SKM-1 treated with dmso at 0.1 percent for 144 hours (cell line): ENCODE results near the gene SRGAP1.
"Not testable (repeated sequence)": the region's sequence is repeated elsewhere in the genome, so short reads cannot be mapped to it uniquely, and the experiment has no call there.

Source experiments
- DNase-seq: peaks from one replicate; lab custom pipeline; 2025; ENCODE audit not compliant: unreplicated experiment; lab: John Stamatoyannopoulos, UW

Gene SRGAP1

GRCh38 chr12:64103825-64104740, 259.6 kb downstream of the SRGAP1 start:
- DNase-seq = no peak

- DNase-seq = no peak
Measured at GRCh38 chr12:64105026-64105425, 260.5 kb downstream of the SRGAP1 start.

GRCh38 chr12:64107776-64108175, 263.3 kb downstream of the SRGAP1 start:
- no peak for DNase-seq

- no peak for DNase-seq
Measured at GRCh38 chr12:64109706-64110105, 265.2 kb downstream of the SRGAP1 start.

- DNase-seq = no peak
Measured at GRCh38 chr12:64110864-64111263, 266.4 kb downstream of the SRGAP1 start.

- DNase-seq = no peak
Measured at GRCh38 chr12:64116969-64117368, 272.5 kb downstream of the SRGAP1 start.

- DNase-seq = no peak
Measured at GRCh38 chr12:64120568-64120967, 276.1 kb downstream of the SRGAP1 start.

GRCh38 chr12:64121086-64121485, 276.6 kb downstream of the SRGAP1 start:
- not testable (repeated sequence) for DNase-seq

GRCh38 chr12:64122154-64122553, 277.7 kb downstream of the SRGAP1 start:
- DNase-seq = no peak

GRCh38 chr12:64122995-64123394, 278.5 kb downstream of the SRGAP1 start:
- no peak for DNase-seq

- no peak for DNase-seq
Measured at GRCh38 chr12:64123448-64123847, 278.9 kb downstream of the SRGAP1 start.

GRCh38 chr12:64124511-64125197, 280.2 kb downstream of the SRGAP1 start:
- DNase-seq = no peak

GRCh38 chr12:64125913-64126312, 281.4 kb downstream of the SRGAP1 start:
- DNase-seq = no peak

GRCh38 chr12:64127811-64128210, 283.3 kb downstream of the SRGAP1 start:
- no peak for DNase-seq

- DNase-seq = no peak
Measured at GRCh38 chr12:64128366-64128765, 283.9 kb downstream of the SRGAP1 start.

GRCh38 chr12:64130476-64130875, 286.0 kb downstream of the SRGAP1 start:
- DNase-seq = not testable (repeated sequence)

- DNase-seq = not testable (repeated sequence)
Measured at GRCh38 chr12:64131456-64131855, 287.0 kb downstream of the SRGAP1 start.

- DNase-seq = not testable (repeated sequence)
Measured at GRCh38 chr12:64132672-64133071, 288.2 kb downstream of the SRGAP1 start.

- DNase-seq = no peak
Measured at GRCh38 chr12:64137117-64137516, 292.6 kb downstream of the SRGAP1 start.

- no peak for DNase-seq
Measured at GRCh38 chr12:64139021-64139420, 294.5 kb downstream of the SRGAP1 start.

- DNase-seq = no peak
Measured at GRCh38 chr12:64142382-64142781, 297.9 kb downstream of the SRGAP1 start.

- DNase-seq = no peak
Measured at GRCh38 chr12:64142784-64143183, 298.3 kb downstream of the SRGAP1 start.
